Measurements from ENCODE around the gene AMFR. TPM values are rescaled to one million over a fixed set of nuclear protein-coding genes. Genes with fewer than 3 reads are reported as not detected.

AMFR gene
- total and polyA plus RNA-seq, 4 donors, result 43.3 to 309 (median 98.4) TPM

GRCh38 chr16:56312028-56312300, 113.4 kb downstream of the AMFR start:
- Histone ChIP-seq H3K36me3 (ENCODE audit: control insufficient read depth in 4 of 4, insufficient read depth in 3 of 4, low read depth in 1 of 4, low read length in 3 of 4) (peaks cover 0 to 5% (median 0%) of the 10 kb centered on the region in 4 donors), H3K9me3 (ENCODE audit: control insufficient read depth in 4 of 4, low read length in 3 of 4) (no peaks in the 10 kb centered on the region), H3K4me1 (ENCODE audit: control insufficient read depth in 4 of 4, insufficient read depth in 4 of 4, low read length in 3 of 4) (no peaks in the 10 kb centered on the region), H3K27ac (ENCODE audit: low read depth in 1 of 2, low read length in 2 of 2) (no peak overlapping the region), H3K27me3 (ENCODE audit: control insufficient read depth in 4 of 4, insufficient read depth in 4 of 4, low read length in 3 of 4) (no peaks in the 10 kb centered on the region), H3K4me3 (ENCODE audit: low read depth in 1 of 3, low read length in 3 of 3) (no peak overlapping the region), H3K9ac (ENCODE audit: low read depth in 1 of 2, low read length in 2 of 2) (no peak overlapping the region)
- 77% methylated on average over 11 of the region's 11 CpGs for WGBS
- TF ChIP-seq YY1 (IDR thresholded peaks at IDR 0.05), result no peak
- TF ChIP-seq TAF1 (conservative IDR thresholded peaks at IDR 0.05), result no peak
- TF ChIP-seq EGR1 (IDR thresholded peaks at IDR 0.05; ENCODE audit: low read depth in 2 of 2), result no peak
- no peak for TF ChIP-seq GABPA (IDR thresholded peaks at IDR 0.05 in 1 of 2, conservative IDR thresholded peaks at IDR 0.05 in 1 of 2)
- no peak for TF ChIP-seq HNF4A (conservative IDR thresholded peaks at IDR 0.05)
- TF ChIP-seq FOXA2 (IDR thresholded peaks at IDR 0.05), result no peak
- no peak for TF ChIP-seq ZBTB33 (IDR thresholded peaks at IDR 0.05)
- no peak for TF ChIP-seq RXRA (IDR thresholded peaks at IDR 0.05)
- TF ChIP-seq SP1 (IDR thresholded peaks at IDR 0.05), result no peak
- TF ChIP-seq RAD21 (IDR thresholded peaks at IDR 0.05), result no peak
- no peak for TF ChIP-seq FOXA1 (IDR thresholded peaks at IDR 0.05)
- TF ChIP-seq JUND (IDR thresholded peaks at IDR 0.05), result no peak
- no peak for TF ChIP-seq NR2F2 (IDR thresholded peaks at IDR 0.05)
- no peak for TF ChIP-seq REST (IDR thresholded peaks at IDR 0.05)
- TF ChIP-seq, protein P1, sequence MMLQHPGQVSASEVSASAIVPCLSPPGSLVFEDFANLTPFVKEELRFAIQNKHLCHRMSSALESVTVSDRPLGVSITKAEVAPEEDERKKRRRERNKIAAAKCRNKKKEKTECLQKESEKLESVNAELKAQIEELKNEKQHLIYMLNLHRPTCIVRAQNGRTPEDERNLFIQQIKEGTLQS (IDR thresholded peaks at IDR 0.05), result no peak
- no peak for TF ChIP-seq CTCF (IDR thresholded peaks at IDR 0.05; ENCODE audit: low read depth, low read length, missing input control)
- no peak for TF ChIP-seq HNF4G (IDR thresholded peaks at IDR 0.05)
- TF ChIP-seq, protein P2, sequence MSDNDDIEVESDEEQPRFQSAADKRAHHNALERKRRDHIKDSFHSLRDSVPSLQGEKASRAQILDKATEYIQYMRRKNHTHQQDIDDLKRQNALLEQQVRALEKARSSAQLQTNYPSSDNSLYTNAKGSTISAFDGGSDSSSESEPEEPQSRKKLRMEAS (IDR thresholded peaks at IDR 0.05), result no peak
- no peak for DNase-seq (ENCODE audit: low spot score)

Other genes starting within 250 kb of the AMFR start
- 10 to 100 TPM in 1 of 2 donors, under 1 TPM in 1; 0.61 to 15.1 TPM for gene GNAO1, start 234.1 kb downstream of the AMFR start, total RNA-seq
- 10 to 100 TPM in 1 of 2 donors, 1 to 10 TPM in 1; 3.2 to 10.8 TPM for gene GNAO1, start 234.1 kb downstream of the AMFR start, polyA plus RNA-seq
- 10 to 100 TPM; 30.5 to 43.9 TPM for gene NUDT21, start 25.8 kb upstream of the AMFR start, total RNA-seq
- gene NUDT21, start 25.8 kb upstream of the AMFR start, polyA plus RNA-seq, result 10 to 100 TPM; 19.3 to 23.9 TPM
- gene OGFOD1, start 26.0 kb upstream of the AMFR start, total RNA-seq, result 10 to 100 TPM; 17.0 to 40.2 TPM
- 10 to 100 TPM; 15.5 to 25.3 TPM for gene OGFOD1, start 26.0 kb upstream of the AMFR start, polyA plus RNA-seq
- gene BBS2, start 94.5 kb upstream of the AMFR start, total RNA-seq, result 10 to 100 TPM; 11.3 to 13.8 TPM
- gene BBS2, start 94.5 kb upstream of the AMFR start, polyA plus RNA-seq, result 10 to 100 TPM in 1 of 2 donors, 1 to 10 TPM in 1; 7.1 to 10.9 TPM
- gene MT4, start 139.5 kb upstream of the AMFR start, total RNA-seq, result not detected
- gene MT4, start 139.5 kb upstream of the AMFR start, polyA plus RNA-seq, result not detected
- gene MT3, start 164.0 kb upstream of the AMFR start, total RNA-seq, result not detected
- gene MT3, start 164.0 kb upstream of the AMFR start, polyA plus RNA-seq, result not detected
- gene MT2A, start 183.0 kb upstream of the AMFR start, total RNA-seq, result 100 to 1,000 TPM in 1 of 2 donors, 10 to 100 TPM in 1; 45.8 to 387 TPM
- gene MT2A, start 183.0 kb upstream of the AMFR start, polyA plus RNA-seq, result 1,000 to 10,000 TPM; 4,079 to 5,206 TPM
- 1,000 to 10,000 TPM in 1 of 2 donors, 100 to 1,000 TPM in 1; 206 to 1,831 TPM for gene MT1E, start 200.2 kb upstream of the AMFR start, total RNA-seq
- gene MT1E, start 200.2 kb upstream of the AMFR start, polyA plus RNA-seq, result 1,000 to 10,000 TPM in 1 of 2 donors, 100 to 1,000 TPM in 1; 336 to 1,280 TPM
- gene MT1M, start 207.1 kb upstream of the AMFR start, total RNA-seq, result 100 to 1,000 TPM in 1 of 2 donors, 10 to 100 TPM in 1; 20.4 to 159 TPM
- gene MT1M, start 207.1 kb upstream of the AMFR start, polyA plus RNA-seq, result 100 to 1,000 TPM; 229 to 343 TPM
- gene MT1A, start 213.1 kb upstream of the AMFR start, total RNA-seq, result 10 to 100 TPM; 10.1 to 21.9 TPM
- gene MT1A, start 213.1 kb upstream of the AMFR start, polyA plus RNA-seq, result 100 to 1,000 TPM; 127 to 511 TPM
- gene MT1B, start 226.3 kb upstream of the AMFR start, total RNA-seq, result 1 to 10 TPM in 1 of 2 donors, not detected in 1; 1.5 TPM
- 1 to 10 TPM in 1 of 2 donors, not detected in 1; 1.2 TPM for gene MT1B, start 226.3 kb upstream of the AMFR start, polyA plus RNA-seq
- 100 to 1,000 TPM in 1 of 2 donors, 10 to 100 TPM in 1; 14.2 to 142 TPM for gene MT1F, start 232.4 kb upstream of the AMFR start, total RNA-seq
- gene MT1F, start 232.4 kb upstream of the AMFR start, polyA plus RNA-seq, result 100 to 1,000 TPM; 126 to 895 TPM
- gene MT1G, start 242.5 kb upstream of the AMFR start, total RNA-seq, result 1,000 to 10,000 TPM in 1 of 2 donors, 100 to 1,000 TPM in 1; 152 to 2,353 TPM
- gene MT1G, start 242.5 kb upstream of the AMFR start, polyA plus RNA-seq, result 1,000 to 10,000 TPM; 4,443 to 9,444 TPM
- 1,000 to 10,000 TPM in 1 of 2 donors, 1 to 10 TPM in 1; 4.4 to 1,396 TPM for gene MT1H, start 244.3 kb upstream of the AMFR start, total RNA-seq
- 1,000 to 10,000 TPM in 1 of 2 donors, 100 to 1,000 TPM in 1; 479 to 1,775 TPM for gene MT1H, start 244.3 kb upstream of the AMFR start, polyA plus RNA-seq

Measured in liver (tissue), 9 donors.